WTC11 (cell line): ENCODE data around the gene OSBPL6. TPM values are rescaled to one million over a fixed set of nuclear protein-coding genes. Genes with fewer than 3 reads are reported as not detected.

Source experiments
- ATAC-seq: fragments of 200-7000 bp; cut with Tn5 transposase; 2 replicates; pipeline ENCODE4 v1.10.0; 2021; ENCODE audit warnings: mild to moderate bottlenecking, moderate library complexity
- CTCF ChIA-PET: fragments of 300-600 bp; sonication (Branson Sonifier 250); formaldehyde crosslinking; loops from one replicate; lab custom pipeline; 2021; ENCODE audit warnings: antibody characterized with exemption; lab: Charles Lee
- POLR2A ChIA-PET: fragments of 350-600 bp; sonication (Branson Sonifier 250); formaldehyde crosslinking; loops from one replicate; lab custom pipeline; 2021; ENCODE audit warnings: antibody characterized with exemption; lab: Charles Lee
- DNase-seq: peaks from one replicate; pipeline ENCODE4 v3.0.0; 2021; ENCODE audit warnings: low spot score
- H3K27ac Mint-ChIP-seq: 2 replicates; pipeline ENCODE4 v1.8.0; 2021; ENCODE audit warnings: mixed read lengths
- H3K27me3 Mint-ChIP-seq: 2 replicates; pipeline ENCODE4 v1.8.0; 2021; ENCODE audit warnings: low read depth, mild to moderate bottlenecking, moderate library complexity, mixed read lengths
- H3K36me3 Mint-ChIP-seq: 2 replicates; pipeline ENCODE4 v1.8.0; 2021; ENCODE audit warnings: mixed read lengths
- H3K4me1 Mint-ChIP-seq: 2 replicates; pipeline ENCODE4 v1.8.0; 2022; ENCODE audit warnings: mixed read lengths
- H3K4me3 Mint-ChIP-seq: 2 replicates; pipeline ENCODE4 v1.8.0; 2021; ENCODE audit warnings: mild to moderate bottlenecking, moderate library complexity, mixed read lengths
- H3K9me3 Mint-ChIP-seq: 2 replicates; pipeline ENCODE4 v1.8.0; 2021; ENCODE audit warnings: mixed read lengths
- AFF4 ChIP-seq: sonication (generic); formaldehyde crosslinking; IDR thresholded peaks from 2 replicates; pipeline ENCODE4 v1.8.1; 2023; ENCODE audit warnings: mild to moderate bottlenecking, missing genetic modification reagents, borderline replicate concordance
- ARID4B ChIP-seq: sonication (generic); formaldehyde crosslinking; IDR thresholded peaks from 2 replicates; pipeline ENCODE4 v1.8.0; 2023; ENCODE audit warnings: missing genetic modification reagents, mild to moderate bottlenecking, borderline replicate concordance
- ESRRA ChIP-seq: sonication (generic); formaldehyde crosslinking; IDR thresholded peaks from 2 replicates; pipeline ENCODE4 v1.8.1; 2022; ENCODE audit warnings: mild to moderate bottlenecking, missing genetic modification reagents, borderline replicate concordance
- GABPB1 ChIP-seq: sonication (generic); formaldehyde crosslinking; IDR thresholded peaks from 2 replicates; pipeline ENCODE4 v1.8.1; 2023; ENCODE audit warnings: mild to moderate bottlenecking, missing genetic modification reagents
- HMGA2 ChIP-seq: fragments of 250-450 bp; sonication (Bioruptor Pico); IDR thresholded peaks from 2 replicates; pipeline ENCODE4 v1.4.0; 2021; ENCODE audit warnings: mild to moderate bottlenecking, moderate library complexity
- IRF1 ChIP-seq: sonication (generic); formaldehyde crosslinking; IDR thresholded peaks from 2 replicates; pipeline ENCODE4 v1.8.0; 2023; ENCODE audit warnings: missing genetic modification reagents
- JAZF1 ChIP-seq: fragments of 250-450 bp; sonication (Bioruptor Pico); IDR thresholded peaks from 2 replicates; pipeline ENCODE4 v1.9.0; 2021; ENCODE audit warnings: moderate library complexity, mild to moderate bottlenecking, inconsistent platforms
- MAX ChIP-seq: sonication (generic); formaldehyde crosslinking; IDR thresholded peaks from 2 replicates; pipeline ENCODE4 v1.8.0; 2022; ENCODE audit warnings: mild to moderate bottlenecking, missing genetic modification reagents
- NFE2L1 ChIP-seq: sonication (generic); formaldehyde crosslinking; IDR thresholded peaks from 2 replicates; pipeline ENCODE4 v1.8.1; 2023; ENCODE audit warnings: missing genetic modification reagents
- SMAD3 ChIP-seq: sonication (generic); formaldehyde crosslinking; IDR thresholded peaks from 2 replicates; pipeline ENCODE4 v1.8.0; 2022; ENCODE audit warnings: missing genetic modification reagents, mild to moderate bottlenecking, borderline replicate concordance
- SOX15 ChIP-seq: fragments of 250-450 bp; sonication (Bioruptor Pico); IDR thresholded peaks from 2 replicates; pipeline ENCODE4 v1.9.0; 2021; ENCODE audit warnings: mild to moderate bottlenecking
- USF1 ChIP-seq: sonication (generic); formaldehyde crosslinking; IDR thresholded peaks from 2 replicates; pipeline ENCODE4 v1.8.0; 2022; ENCODE audit warnings: mild to moderate bottlenecking, missing genetic modification reagents
- ZNF281 ChIP-seq: sonication (generic); formaldehyde crosslinking; IDR thresholded peaks from 2 replicates; pipeline ENCODE4 v1.8.0; 2023; ENCODE audit warnings: mild to moderate bottlenecking, missing genetic modification reagents
- ZNF317 ChIP-seq: sonication (generic); formaldehyde crosslinking; IDR thresholded peaks from 2 replicates; pipeline ENCODE4 v1.8.1; 2023; ENCODE audit warnings: low read depth, mild to moderate bottlenecking, moderate library complexity, missing genetic modification reagents, borderline replicate concordance
- ZNF416 ChIP-seq: fragments of 250-450 bp; sonication (Bioruptor Pico); IDR thresholded peaks from 2 replicates; pipeline ENCODE4 v1.9.0; 2021; ENCODE audit warnings: mild to moderate bottlenecking, inconsistent platforms
- ZSCAN18 ChIP-seq: fragments of 250-450 bp; sonication (Bioruptor Pico); IDR thresholded peaks from 2 replicates; pipeline ENCODE4 v2.1.2; 2022; ENCODE audit warnings: mild to moderate bottlenecking, moderate library complexity
- total RNA-seq: library from RNA; stranded (reverse); gene quantifications from 3 replicates; pipeline ENCODE4 v1.2.3, GENCODE V29; 2021

Gene OSBPL6
- total RNA-seq, 1 experiment from 2014 or later = 9.2 TPM

GRCh38 chr2:178275600-178275999 is 81.3 kb downstream of the OSBPL6 start (continued):
- no peak for TF ChIP-seq MAX (CRISPR knock-in tag)
- TF ChIP-seq JAZF1 = no peak
- no peak for TF ChIP-seq ZSCAN18 (CRISPR knock-in tag)
- TF ChIP-seq ZNF317 (CRISPR knock-in tag) = no peak

- CTCF ChIA-PET = interaction anchor here (1.0 kb wide), 1 partner anchor 83 kb away, joined by 3 read pairs; no protein-coding TSS in a partner anchor
- POLR2A ChIA-PET = no interaction called here
- H3K27ac Mint-ChIP-seq = peak overlapping the region; percentile 20
- TF ChIP-seq GABPB1 (no peak), USF1 (CRISPR knock-in tag) (0 out of 2 replicates have a peak, but pooled peaks have one; percentile 13), SOX15 (CRISPR knock-in tag) (no peak)
- TF ChIP-seq, all 79 proteins: peak for 1
- no peak for DNase-seq
- no peaks in the 10 kb centered on the region for H3K36me3 Mint-ChIP-seq
- peaks cover 42% of the 10 kb centered on the region for H3K4me1 Mint-ChIP-seq
- H3K4me3 Mint-ChIP-seq = no peak overlapping the region
- H3K27me3 Mint-ChIP-seq = no peaks in the 10 kb centered on the region
- H3K9me3 Mint-ChIP-seq = no peaks in the 10 kb centered on the region
- ATAC-seq = peak; percentile 22
Observed at GRCh38 chr2:178277741-178278197, 83.5 kb downstream of the OSBPL6 start.

GRCh38 chr2:178279142-178279541 is 84.8 kb downstream of the OSBPL6 start:
- Mint-ChIP-seq H3K36me3 (no peaks in the 10 kb centered on the region), H3K4me3 (no peak overlapping the region), H3K4me1 (peaks cover 43% of the 10 kb centered on the region), H3K27ac (no peak overlapping the region), H3K9me3 (peaks cover 4% of the 10 kb centered on the region; the same call in 1 of the 2 replicates), H3K27me3 (no peaks in the 10 kb centered on the region)
- CTCF ChIA-PET = interaction anchor here (0.6 to 1.5 kb wide), 2 partner anchors 20 to 136 kb away, joined by 3 to 4 read pairs; no protein-coding TSS in a partner anchor
- POLR2A ChIA-PET = no interaction called here
- ATAC-seq = no peak; the same call in 1 of the 2 replicates
- no peak for DNase-seq
- TF ChIP-seq AFF4 (CRISPR knock-in tag) = no peak
- TF ChIP-seq ZNF416 (CRISPR knock-in tag) = no peak
- TF ChIP-seq NFE2L1 (CRISPR knock-in tag) = no peak
- TF ChIP-seq ZNF281 (CRISPR knock-in tag) = no peak
- no peak for TF ChIP-seq ZSCAN18 (CRISPR knock-in tag)
- no peak for TF ChIP-seq SMAD3 (CRISPR knock-in tag)
- TF ChIP-seq HMGA2 = no peak
- TF ChIP-seq ESRRA (CRISPR knock-in tag) = no peak
- no peak for TF ChIP-seq IRF1
- TF ChIP-seq ARID4B (CRISPR knock-in tag) = no peak
- TF ChIP-seq GABPB1 = no peak
